ENCODE data around the gene CLK2. TPM values are rescaled to one million over a fixed set of nuclear protein-coding genes. Genes with fewer than 3 reads are reported as not detected.

CLK2 gene
- total and polyA plus RNA-seq, 2 experiments from 2014 or later, result 27.2 to 54.6 TPM

DNA sequence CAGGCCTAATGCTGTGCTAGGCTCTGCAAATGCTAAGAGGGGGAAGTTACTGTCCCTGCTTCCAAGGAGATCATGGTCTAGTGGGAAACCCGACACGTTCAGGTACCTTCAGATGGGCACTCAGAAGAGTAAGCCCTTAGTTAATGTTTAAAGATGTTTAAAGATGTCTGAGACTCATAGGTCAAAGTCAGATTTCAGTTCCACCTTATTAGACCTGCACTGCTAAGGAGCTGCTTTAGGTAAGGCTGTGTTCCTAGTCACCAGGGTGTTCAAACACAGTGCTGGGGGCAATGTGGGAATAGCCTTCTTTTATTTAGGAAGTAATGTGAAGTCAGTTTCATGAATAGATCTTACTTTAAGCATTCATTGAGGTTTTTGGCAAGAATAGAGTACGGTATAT lies 43.6 kb upstream of the CLK2 start:
- Histone ChIP-seq H3K27me3 (ENCODE audit: insufficient read depth) (peaks cover 4% of the 10 kb centered on the region), H4K20me1 (replicated peaks; ENCODE audit: insufficient read depth) (peaks cover 38% of the 10 kb centered on the region), H3K4me1 (ENCODE audit: insufficient read depth) (peaks cover 17% of the 10 kb centered on the region), H2AFZ (no peak overlapping the region), H3K9me2 (ENCODE audit: insufficient read depth) (no peaks in the 10 kb centered on the region), H3K4me2 (no peak overlapping the region), H3K36me3 (ENCODE audit: insufficient read depth) (peaks cover 22% of the 10 kb centered on the region), H3F3A (replicated peaks; ENCODE audit: low read depth) (peaks cover 57% of the 10 kb centered on the region), H3K27ac (ENCODE audit: low read depth) (no peak overlapping the region), H3K4me3 (no peak overlapping the region), H3K79me2 (replicated peaks; ENCODE audit: insufficient read depth) (peaks cover 24% of the 10 kb centered on the region)
- Mint-ChIP-seq H3K36me3 (ENCODE audit: low read depth) (peaks cover 53% of the 10 kb centered on the region), H3K27me3 (ENCODE audit: insufficient read depth, low read depth, poor library complexity) (peaks cover 19% of the 10 kb centered on the region), H3K9me3 (no peaks in the 10 kb centered on the region), H3K27ac (no peak overlapping the region), H3K4me1 (peaks cover 28% of the 10 kb centered on the region), H3K4me3 (no peak overlapping the region)
- ATAC-seq (no peak), DNase-seq (ENCODE audit: low spot score) (no peak)
- TF ChIP-seq EZH2phosphoT487 (IDR thresholded peaks at IDR 0.05; ENCODE audit: unreplicated experiment), result no peak
- TF ChIP-seq ZNF331 (CRISPR knock-in tag; IDR thresholded peaks at IDR 0.05; ENCODE audit: low read depth), result no peak
- no peak for TF ChIP-seq ZNF114 (CRISPR knock-in tag; IDR thresholded peaks at IDR 0.05)
- TF ChIP-seq, protein P1, sequence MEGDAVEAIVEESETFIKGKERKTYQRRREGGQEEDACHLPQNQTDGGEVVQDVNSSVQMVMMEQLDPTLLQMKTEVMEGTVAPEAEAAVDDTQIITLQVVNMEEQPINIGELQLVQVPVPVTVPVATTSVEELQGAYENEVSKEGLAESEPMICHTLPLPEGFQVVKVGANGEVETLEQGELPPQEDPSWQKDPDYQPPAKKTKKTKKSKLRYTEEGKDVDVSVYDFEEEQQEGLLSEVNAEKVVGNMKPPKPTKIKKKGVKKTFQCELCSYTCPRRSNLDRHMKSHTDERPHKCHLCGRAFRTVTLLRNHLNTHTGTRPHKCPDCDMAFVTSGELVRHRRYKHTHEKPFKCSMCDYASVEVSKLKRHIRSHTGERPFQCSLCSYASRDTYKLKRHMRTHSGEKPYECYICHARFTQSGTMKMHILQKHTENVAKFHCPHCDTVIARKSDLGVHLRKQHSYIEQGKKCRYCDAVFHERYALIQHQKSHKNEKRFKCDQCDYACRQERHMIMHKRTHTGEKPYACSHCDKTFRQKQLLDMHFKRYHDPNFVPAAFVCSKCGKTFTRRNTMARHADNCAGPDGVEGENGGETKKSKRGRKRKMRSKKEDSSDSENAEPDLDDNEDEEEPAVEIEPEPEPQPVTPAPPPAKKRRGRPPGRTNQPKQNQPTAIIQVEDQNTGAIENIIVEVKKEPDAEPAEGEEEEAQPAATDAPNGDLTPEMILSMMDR (conservative IDR thresholded peaks at IDR 0.05; ENCODE audit: low read depth in 2 of 2), result no peak
- TF ChIP-seq NANOG (IDR thresholded peaks at IDR 0.05; ENCODE audit: borderline replicate concordance), result no peak
- TF ChIP-seq, protein P2, sequence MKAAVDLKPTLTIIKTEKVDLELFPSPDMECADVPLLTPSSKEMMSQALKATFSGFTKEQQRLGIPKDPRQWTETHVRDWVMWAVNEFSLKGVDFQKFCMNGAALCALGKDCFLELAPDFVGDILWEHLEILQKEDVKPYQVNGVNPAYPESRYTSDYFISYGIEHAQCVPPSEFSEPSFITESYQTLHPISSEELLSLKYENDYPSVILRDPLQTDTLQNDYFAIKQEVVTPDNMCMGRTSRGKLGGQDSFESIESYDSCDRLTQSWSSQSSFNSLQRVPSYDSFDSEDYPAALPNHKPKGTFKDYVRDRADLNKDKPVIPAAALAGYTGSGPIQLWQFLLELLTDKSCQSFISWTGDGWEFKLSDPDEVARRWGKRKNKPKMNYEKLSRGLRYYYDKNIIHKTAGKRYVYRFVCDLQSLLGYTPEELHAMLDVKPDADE (IDR thresholded peaks at IDR 0.05), result no peak
- TF ChIP-seq EZH2 (IDR thresholded peaks at IDR 0.05; ENCODE audit: low read depth, unreplicated experiment), result no peak
- TF ChIP-seq, protein P3, sequence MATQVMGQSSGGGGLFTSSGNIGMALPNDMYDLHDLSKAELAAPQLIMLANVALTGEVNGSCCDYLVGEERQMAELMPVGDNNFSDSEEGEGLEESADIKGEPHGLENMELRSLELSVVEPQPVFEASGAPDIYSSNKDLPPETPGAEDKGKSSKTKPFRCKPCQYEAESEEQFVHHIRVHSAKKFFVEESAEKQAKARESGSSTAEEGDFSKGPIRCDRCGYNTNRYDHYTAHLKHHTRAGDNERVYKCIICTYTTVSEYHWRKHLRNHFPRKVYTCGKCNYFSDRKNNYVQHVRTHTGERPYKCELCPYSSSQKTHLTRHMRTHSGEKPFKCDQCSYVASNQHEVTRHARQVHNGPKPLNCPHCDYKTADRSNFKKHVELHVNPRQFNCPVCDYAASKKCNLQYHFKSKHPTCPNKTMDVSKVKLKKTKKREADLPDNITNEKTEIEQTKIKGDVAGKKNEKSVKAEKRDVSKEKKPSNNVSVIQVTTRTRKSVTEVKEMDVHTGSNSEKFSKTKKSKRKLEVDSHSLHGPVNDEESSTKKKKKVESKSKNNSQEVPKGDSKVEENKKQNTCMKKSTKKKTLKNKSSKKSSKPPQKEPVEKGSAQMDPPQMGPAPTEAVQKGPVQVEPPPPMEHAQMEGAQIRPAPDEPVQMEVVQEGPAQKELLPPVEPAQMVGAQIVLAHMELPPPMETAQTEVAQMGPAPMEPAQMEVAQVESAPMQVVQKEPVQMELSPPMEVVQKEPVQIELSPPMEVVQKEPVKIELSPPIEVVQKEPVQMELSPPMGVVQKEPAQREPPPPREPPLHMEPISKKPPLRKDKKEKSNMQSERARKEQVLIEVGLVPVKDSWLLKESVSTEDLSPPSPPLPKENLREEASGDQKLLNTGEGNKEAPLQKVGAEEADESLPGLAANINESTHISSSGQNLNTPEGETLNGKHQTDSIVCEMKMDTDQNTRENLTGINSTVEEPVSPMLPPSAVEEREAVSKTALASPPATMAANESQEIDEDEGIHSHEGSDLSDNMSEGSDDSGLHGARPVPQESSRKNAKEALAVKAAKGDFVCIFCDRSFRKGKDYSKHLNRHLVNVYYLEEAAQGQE (IDR thresholded peaks at IDR 0.05; ENCODE audit: unreplicated experiment), result no peak
- no peak for TF ChIP-seq POLR2AphosphoS5 (IDR thresholded peaks at IDR 0.05; ENCODE audit: low read depth)
- TF ChIP-seq STAT1 (IDR thresholded peaks at IDR 0.05; ENCODE audit: unreplicated experiment), result no peak
- TF ChIP-seq, protein P4, sequence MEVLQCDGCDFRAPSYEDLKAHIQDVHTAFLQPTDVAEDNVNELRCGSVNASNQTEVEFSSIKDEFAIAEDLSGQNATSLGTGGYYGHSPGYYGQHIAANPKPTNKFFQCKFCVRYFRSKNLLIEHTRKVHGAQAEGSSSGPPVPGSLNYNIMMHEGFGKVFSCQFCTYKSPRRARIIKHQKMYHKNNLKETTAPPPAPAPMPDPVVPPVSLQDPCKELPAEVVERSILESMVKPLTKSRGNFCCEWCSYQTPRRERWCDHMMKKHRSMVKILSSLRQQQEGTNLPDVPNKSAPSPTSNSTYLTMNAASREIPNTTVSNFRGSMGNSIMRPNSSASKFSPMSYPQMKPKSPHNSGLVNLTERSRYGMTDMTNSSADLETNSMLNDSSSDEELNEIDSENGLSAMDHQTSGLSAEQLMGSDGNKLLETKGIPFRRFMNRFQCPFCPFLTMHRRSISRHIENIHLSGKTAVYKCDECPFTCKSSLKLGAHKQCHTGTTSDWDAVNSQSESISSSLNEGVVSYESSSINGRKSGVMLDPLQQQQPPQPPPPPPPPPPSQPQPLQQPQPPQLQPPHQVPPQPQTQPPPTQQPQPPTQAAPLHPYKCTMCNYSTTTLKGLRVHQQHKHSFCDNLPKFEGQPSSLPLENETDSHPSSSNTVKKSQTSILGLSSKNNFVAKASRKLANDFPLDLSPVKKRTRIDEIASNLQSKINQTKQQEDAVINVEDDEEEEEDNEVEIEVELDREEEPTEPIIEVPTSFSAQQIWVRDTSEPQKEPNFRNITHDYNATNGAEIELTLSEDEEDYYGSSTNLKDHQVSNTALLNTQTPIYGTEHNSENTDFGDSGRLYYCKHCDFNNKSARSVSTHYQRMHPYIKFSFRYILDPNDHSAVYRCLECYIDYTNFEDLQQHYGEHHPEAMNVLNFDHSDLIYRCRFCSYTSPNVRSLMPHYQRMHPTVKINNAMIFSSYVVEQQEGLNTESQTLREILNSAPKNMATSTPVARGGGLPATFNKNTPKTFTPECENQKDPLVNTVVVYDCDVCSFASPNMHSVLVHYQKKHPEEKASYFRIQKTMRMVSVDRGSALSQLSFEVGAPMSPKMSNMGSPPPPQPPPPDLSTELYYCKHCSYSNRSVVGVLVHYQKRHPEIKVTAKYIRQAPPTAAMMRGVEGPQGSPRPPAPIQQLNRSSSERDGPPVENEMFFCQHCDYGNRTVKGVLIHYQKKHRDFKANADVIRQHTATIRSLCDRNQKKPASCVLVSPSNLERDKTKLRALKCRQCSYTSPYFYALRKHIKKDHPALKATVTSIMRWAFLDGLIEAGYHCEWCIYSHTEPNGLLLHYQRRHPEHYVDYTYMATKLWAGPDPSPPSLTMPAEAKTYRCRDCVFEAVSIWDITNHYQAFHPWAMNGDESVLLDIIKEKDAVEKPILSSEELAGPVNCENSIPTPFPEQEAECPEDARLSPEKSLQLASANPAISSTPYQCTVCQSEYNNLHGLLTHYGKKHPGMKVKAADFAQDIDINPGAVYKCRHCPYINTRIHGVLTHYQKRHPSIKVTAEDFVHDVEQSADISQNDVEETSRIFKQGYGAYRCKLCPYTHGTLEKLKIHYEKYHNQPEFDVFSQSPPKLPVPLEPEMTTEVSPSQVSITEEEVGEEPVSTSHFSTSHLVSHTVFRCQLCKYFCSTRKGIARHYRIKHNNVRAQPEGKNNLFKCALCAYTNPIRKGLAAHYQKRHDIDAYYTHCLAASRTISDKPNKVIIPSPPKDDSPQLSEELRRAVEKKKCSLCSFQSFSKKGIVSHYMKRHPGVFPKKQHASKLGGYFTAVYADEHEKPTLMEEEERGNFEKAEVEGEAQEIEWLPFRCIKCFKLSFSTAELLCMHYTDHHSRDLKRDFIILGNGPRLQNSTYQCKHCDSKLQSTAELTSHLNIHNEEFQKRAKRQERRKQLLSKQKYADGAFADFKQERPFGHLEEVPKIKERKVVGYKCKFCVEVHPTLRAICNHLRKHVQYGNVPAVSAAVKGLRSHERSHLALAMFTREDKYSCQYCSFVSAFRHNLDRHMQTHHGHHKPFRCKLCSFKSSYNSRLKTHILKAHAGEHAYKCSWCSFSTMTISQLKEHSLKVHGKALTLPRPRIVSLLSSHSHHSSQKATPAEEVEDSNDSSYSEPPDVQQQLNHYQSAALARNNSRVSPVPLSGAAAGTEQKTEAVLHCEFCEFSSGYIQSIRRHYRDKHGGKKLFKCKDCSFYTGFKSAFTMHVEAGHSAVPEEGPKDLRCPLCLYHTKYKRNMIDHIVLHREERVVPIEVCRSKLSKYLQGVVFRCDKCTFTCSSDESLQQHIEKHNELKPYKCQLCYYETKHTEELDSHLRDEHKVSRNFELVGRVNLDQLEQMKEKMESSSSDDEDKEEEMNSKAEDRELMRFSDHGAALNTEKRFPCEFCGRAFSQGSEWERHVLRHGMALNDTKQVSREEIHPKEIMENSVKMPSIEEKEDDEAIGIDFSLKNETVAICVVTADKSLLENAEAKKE (CRISPR knock-in tag; IDR thresholded peaks at IDR 0.05), result no peak
- no peak for TF ChIP-seq CREB1 (CRISPR knock-in tag; IDR thresholded peaks at IDR 0.05; ENCODE audit: low read depth)
- TF ChIP-seq JUNB (IDR thresholded peaks at IDR 0.05; ENCODE audit: unreplicated experiment), result no peak
